Testis (tissue), 2 donors: Measurements from ENCODE around the gene MUC13.

Experiments
- CTCF ChIP-seq, 3 experiments: fragments of 450-650 bp in 2 of 3; fragments of 200-600 bp in 1 of 3; sonication (generic) in 1 of 3; IDR thresholded peaks; one replicate each; pipeline ENCODE4 v1.5.1; 2016 to 2019; ENCODE audit warnings: antibody characterized with exemption in 3 of 3, mild to moderate bottlenecking in 2 of 3, moderate library complexity in 1 of 3
- POLR2A ChIP-seq: fragments of 450-650 bp; IDR thresholded peaks from one replicate; pipeline ENCODE4 v1.6.1; 2017; ENCODE audit warnings: antibody characterized with exemption, mild to moderate bottlenecking, moderate library complexity

- TF ChIP-seq CTCF (IDR thresholded peaks at IDR 0.05) (no peak), POLR2A (no peak)
Observed at GRCh38 chr3:124858275-124858674, 76.3 kb downstream of the MUC13 start.
